H1 (cell line): ENCODE results near the gene ANK2. TPM values are rescaled to one million over a fixed set of nuclear protein-coding genes. Genes with fewer than 3 reads are reported as not detected.

Experiments used
- CTCF ChIA-PET: fragments of 300-600 bp; sonication (Branson Sonifier 250); formaldehyde crosslinking; loops from one replicate; lab custom pipeline; 2021; ENCODE audit not compliant: partially characterized antibody; lab: Charles Lee
- POLR2A ChIA-PET: fragments of 300-600 bp; sonication (Branson Sonifier 250); formaldehyde crosslinking; loops from one replicate; lab custom pipeline; 2021; ENCODE audit warnings: inconsistent platforms; ENCODE audit not compliant: partially characterized antibody; lab: Charles Lee
- DNase-seq, 2 experiments: peaks; one replicate each; pipeline versions ENCODE4 v3.0.0 to v3.0.0-alpha.2; 2010 to 2022; ENCODE audit warnings: low spot score in 2 of 2, low read depth in 1 of 2, mixed read lengths in 1 of 2
- FAIRE-seq: peaks from 2 replicates; lab custom pipeline; 2011; peaks lifted over from hg19 to GRCh38; lab: Jason Lieb, UNC
- H2AFZ ChIP-seq: 2 replicates; pipeline ENCODE4 v1.8.1; 2012; ENCODE audit warnings: low read length, inconsistent platforms
- H2AK5ac ChIP-seq: 2 replicates; pipeline ENCODE4 v1.6.1; 2013; ENCODE audit warnings: low read depth, low read length
- H2BK120ac ChIP-seq: replicated peaks from 2 replicates; pipeline ENCODE3; 2013; ENCODE audit warnings: low read depth, low read length, inconsistent platforms
- H2BK12ac ChIP-seq: 2 replicates; pipeline ENCODE4 v1.6.1; 2013; ENCODE audit warnings: low read depth, low read length
- H2BK15ac ChIP-seq: 2 replicates; pipeline ENCODE4 v1.6.1; 2013; ENCODE audit warnings: low read length
- H2BK20ac ChIP-seq: 2 replicates; pipeline ENCODE4 v1.6.1; 2013; ENCODE audit warnings: low read length
- H2BK5ac ChIP-seq: 2 replicates; pipeline ENCODE4 v1.6.1; 2013; ENCODE audit warnings: low read depth, low read length
- H3K14ac ChIP-seq: 2 replicates; pipeline ENCODE4 v1.6.1; 2013; ENCODE audit warnings: inconsistent platforms; ENCODE audit not compliant: insufficient read length
- H3K18ac ChIP-seq: 2 replicates; pipeline ENCODE4 v1.6.1; 2013; ENCODE audit warnings: low read length; ENCODE audit errors: extremely low read depth
- H3K23ac ChIP-seq: 2 replicates; pipeline ENCODE4 v1.6.1; 2013; ENCODE audit warnings: inconsistent platforms; ENCODE audit not compliant: insufficient read length
- H3K23me2 ChIP-seq: 2 replicates; pipeline ENCODE4 v1.6.1; 2013; ENCODE audit warnings: low read depth, low read length
- H3K27ac ChIP-seq: 2 replicates; pipeline ENCODE4 v1.6.1; 2011; ENCODE audit warnings: low read depth, low read length, inconsistent platforms
- H3K27me3 ChIP-seq, 4 experiments: replicated peaks in 1 of 4; 1 replicate in 1 of 4; 2 replicates in 3 of 4; pipeline versions ENCODE4 v1.6.1 to v1.8.1; 2011 to 2013; ENCODE audit warnings: low read length in 3 of 4, mild to moderate bottlenecking in 3 of 4, inconsistent platforms in 2 of 4, mixed read lengths in 2 of 4, moderate library complexity in 1 of 4; ENCODE audit not compliant: control insufficient read depth in 3 of 4, insufficient read depth in 3 of 4; ENCODE audit errors: extremely low read depth in 1 of 4
- H3K36me3 ChIP-seq, 4 experiments: 2 replicates each; pipeline versions ENCODE4 v1.6.1 to v1.8.1; 2011 to 2013; ENCODE audit warnings: mild to moderate bottlenecking in 4 of 4, low read length in 3 of 4, moderate library complexity in 2 of 4, control low read depth in 1 of 4, inconsistent platforms in 1 of 4; ENCODE audit not compliant: insufficient read depth in 4 of 4, control insufficient read depth in 2 of 4
- H3K4ac ChIP-seq: replicated peaks from 2 replicates; pipeline ENCODE3; 2013; ENCODE audit warnings: low read length, low read depth, mixed read lengths, inconsistent platforms; ENCODE audit not compliant: insufficient read length
- H3K4me1 ChIP-seq, 4 experiments: replicated peaks in 1 of 4; 1 replicate in 1 of 4; 2 replicates in 3 of 4; pipeline versions ENCODE4 v1.6.1 to v1.8.1; 2011 to 2013; ENCODE audit warnings: low read length in 3 of 4, inconsistent platforms in 2 of 4, mixed read lengths in 1 of 4; ENCODE audit not compliant: insufficient read depth in 4 of 4, control insufficient read depth in 3 of 4
- H3K4me2 ChIP-seq, 2 experiments: 2 replicates each; pipeline versions ENCODE4 v1.6.1 to v1.8.1; 2011 to 2013; ENCODE audit warnings: low read depth in 2 of 2, low read length in 2 of 2, control low read depth in 1 of 2, inconsistent platforms in 1 of 2, mild to moderate bottlenecking in 1 of 2; ENCODE audit not compliant: insufficient read depth in 1 of 2
- H3K4me3 ChIP-seq, 4 experiments: fragments of 200-600, 300-600 bp in 1 of 4; sonication (generic), shearing (Covaris generic), sonication (Bioruptor Twin) in 1 of 4; 2 replicates each; pipeline versions ENCODE4 v1.5.1 to v1.8.1; 2011 to 2016; ENCODE audit warnings: low read length in 4 of 4, low read depth in 3 of 4, control low read depth in 2 of 4, inconsistent platforms in 2 of 4, mild to moderate bottlenecking in 2 of 4, mixed read lengths in 1 of 4, moderate library complexity in 1 of 4; ENCODE audit not compliant: insufficient read depth in 2 of 4; ENCODE audit errors: extremely low read depth in 1 of 4
- H3K56ac ChIP-seq: replicated peaks from 2 replicates; pipeline ENCODE3; 2013; ENCODE audit warnings: low read depth, mild to moderate bottlenecking, mixed read lengths, low read length, inconsistent platforms; ENCODE audit not compliant: insufficient read length
- H3K79me1 ChIP-seq: 2 replicates; pipeline ENCODE4 v1.6.1; 2013; ENCODE audit warnings: low read depth, low read length, control low read depth
- H3K79me2 ChIP-seq, 2 experiments: 2 replicates each; pipeline versions ENCODE4 v1.6.1 to v1.8.1; 2012 to 2013; ENCODE audit warnings: low read length in 2 of 2, mild to moderate bottlenecking in 2 of 2, inconsistent platforms in 1 of 2; ENCODE audit not compliant: insufficient read depth in 2 of 2, control insufficient read depth in 1 of 2
- H3K9ac ChIP-seq, 4 experiments: replicated peaks in 1 of 4; 1 replicate in 1 of 4; 2 replicates in 3 of 4; pipeline versions ENCODE4 v1.6.1 to v1.8.1; 2011 to 2013; ENCODE audit warnings: low read depth in 3 of 4, low read length in 3 of 4, control low read depth in 2 of 4, mild to moderate bottlenecking in 2 of 4, moderate library complexity in 2 of 4, inconsistent platforms in 1 of 4; ENCODE audit errors: extremely low read depth in 1 of 4
- H3K9me3 ChIP-seq, 2 experiments: 2 replicates each; pipeline versions ENCODE4 v1.6.1 to v1.8.1; 2012 to 2013; ENCODE audit warnings: mild to moderate bottlenecking in 2 of 2, moderate library complexity in 2 of 2, control low read depth in 1 of 2, inconsistent platforms in 1 of 2, low read depth in 1 of 2, low read length in 1 of 2, mixed read lengths in 1 of 2; ENCODE audit not compliant: insufficient read depth in 2 of 2
- H4K20me1 ChIP-seq, 2 experiments: replicated peaks in 1 of 2; 2 replicates each; pipeline versions ENCODE3 to v1.8.1; 2011 to 2013; ENCODE audit warnings: inconsistent platforms in 2 of 2, low read length in 2 of 2, mild to moderate bottlenecking in 1 of 2; ENCODE audit not compliant: insufficient read depth in 2 of 2, control insufficient read depth in 1 of 2
- H4K5ac ChIP-seq: 2 replicates; pipeline ENCODE4 v1.6.1; 2013; ENCODE audit warnings: low read length, low read depth, mixed read lengths, inconsistent platforms; ENCODE audit not compliant: insufficient read length
- H4K8ac ChIP-seq: 2 replicates; pipeline ENCODE4 v1.8.0; 2013; ENCODE audit warnings: mild to moderate bottlenecking, moderate library complexity, low read length, inconsistent platforms; ENCODE audit not compliant: insufficient read depth; ENCODE audit errors: extremely low read depth
- H4K91ac ChIP-seq: replicated peaks from 2 replicates; pipeline ENCODE3; 2013; ENCODE audit warnings: low read length, mixed read lengths, inconsistent platforms; ENCODE audit not compliant: insufficient read length
- BCL11A ChIP-seq, 2 experiments: IDR thresholded peaks; one replicate each; pipeline ENCODE4 v1.6.1; 2011; ENCODE audit warnings: low read depth in 2 of 2, low read length in 2 of 2, mild to moderate bottlenecking in 2 of 2
- CBX8 ChIP-seq: fragments of 300-800, 300-1000 bp; sonication (generic); IDR thresholded peaks from 2 replicates; pipeline ENCODE4 v1.7.1; 2016; ENCODE audit warnings: low read depth, low read length, borderline replicate concordance
- GABPA ChIP-seq: IDR thresholded peaks from 2 replicates; pipeline ENCODE4 v1.6.1; 2011; ENCODE audit warnings: mild to moderate bottlenecking, low read length, moderate library complexity, borderline replicate concordance; ENCODE audit not compliant: insufficient read depth
- JUN ChIP-seq: IDR thresholded peaks from 2 replicates; pipeline ENCODE4 v1.6.1; 2011; ENCODE audit warnings: low read depth, mild to moderate bottlenecking, improper control_type of control experiment, low read length
- KDM5A ChIP-seq: fragments of 200-600 bp; IDR thresholded peaks from 2 replicates; pipeline ENCODE4 v1.7.1; 2012; ENCODE audit warnings: mild to moderate bottlenecking, low read length, inconsistent platforms, mixed read lengths
- RBBP5 ChIP-seq: IDR thresholded peaks from 2 replicates; pipeline ENCODE4 v1.7.1; 2012; ENCODE audit warnings: low read depth, mild to moderate bottlenecking, inconsistent platforms, low read length, moderate library complexity, borderline replicate concordance
- RFX5 ChIP-seq: IDR thresholded peaks from 2 replicates; pipeline ENCODE4 v1.6.1; 2011; ENCODE audit warnings: low read depth, low read length, improper control_type of control experiment, borderline replicate concordance
- SAP30 ChIP-seq: fragments of 300-600 bp; sonication (generic); IDR thresholded peaks from 2 replicates; pipeline ENCODE4 v1.7.1; 2012; ENCODE audit warnings: low read length, moderate library complexity, mild to moderate bottlenecking, inconsistent platforms; ENCODE audit not compliant: insufficient read depth, insufficient replicate concordance
- SP4 ChIP-seq: IDR thresholded peaks from 2 replicates; pipeline ENCODE4 v1.6.1; 2012; ENCODE audit warnings: low read length, inconsistent platforms
- TBP ChIP-seq: IDR thresholded peaks from 2 replicates; pipeline ENCODE4 v1.6.1; 2011; ENCODE audit warnings: low read depth, low read length, improper control_type of control experiment
- ZNF274 ChIP-seq: IDR thresholded peaks from 2 replicates; pipeline ENCODE4 v1.7.0; 2012; ENCODE audit warnings: low read length, borderline replicate concordance; ENCODE audit errors: extremely low read depth
- WGBS, 2 experiments: shearing (Covaris generic) in 1 of 2; methylation state at CpG; one replicate each; pipeline versions ENCODE4 v1.1.6 to v1.1.7; 2013 to 2015; ENCODE audit warnings: low lambda C conversion rate in 2 of 2, mixed read lengths in 2 of 2, inconsistent platforms in 1 of 2, low coverage in 1 of 2, missing lambda C conversion rate in 1 of 2; ENCODE audit not compliant: insufficient replicate concordance in 2 of 2, insufficient coverage in 1 of 2, insufficient read length in 1 of 2; ENCODE audit errors: extremely low coverage in 1 of 2, missing lambda C conversion rate in 1 of 2; 5-methylcytosine and 5-hydroxymethylcytosine counted together
- polyA plus RNA-seq, 7 experiments: library from polyadenylated mRNA; depleted of rRNA in 3 of 7; stranded (reverse) in 5 of 7; unstranded in 2 of 7; fragments of >200 nt in 5 of 7; fragments of 200-250 nt in 2 of 7; gene quantifications; 1 replicate in 5 of 7; 2 replicates in 1 of 7; 4 replicates in 1 of 7; pipeline versions ENCODE4 v1.2.1 to v1.2.3, GENCODE V29; 2011 to 2013; ENCODE audit warnings: missing spikeins in 2 of 7, mixed read lengths in 2 of 7
- total RNA-seq: library from RNA; stranded (reverse); fragmentation: NEBNext Ultra II Directional; extraction: Animal tissue kit (Norgen Biotek cat#: 25700); gene quantifications from 2 replicates; pipeline ENCODE4 v1.2.1, GENCODE V29; 2021

Gene ANK2
- total and polyA plus RNA-seq, 2 of the 8 experiments (the other 6 are each of a cell fraction or from before 2014, with no cell fraction given) = 14.2 to 35.1 TPM

DNA sequence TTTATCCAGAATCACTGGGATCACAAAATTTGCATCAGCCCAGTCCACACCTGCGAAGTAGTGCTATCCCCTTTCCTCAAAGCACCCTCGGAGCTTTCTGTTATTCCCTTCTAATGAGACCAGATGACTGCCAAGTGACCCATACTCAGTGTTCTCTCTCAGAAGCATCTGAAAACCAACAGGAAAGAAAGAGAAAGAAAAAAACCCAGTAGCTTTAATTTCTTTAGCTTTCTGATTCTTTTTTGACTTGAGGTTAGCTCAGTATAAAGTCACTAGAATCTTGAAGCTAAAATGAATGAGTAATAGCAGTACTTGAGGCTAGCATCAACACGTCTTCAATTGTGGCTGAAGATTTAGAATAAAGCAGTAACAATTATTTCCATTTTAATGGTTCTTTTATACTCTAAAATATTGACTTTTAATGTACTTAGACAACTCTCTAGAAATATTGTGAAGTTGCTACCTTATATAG is 124.4 kb downstream of the ANK2 start:
- H2BK15ac ChIP-seq = no peak overlapping the region
- H4K5ac ChIP-seq = no peak overlapping the region
- 0 out of 2 replicates have a peak, but pooled peaks cover 2% of the 10 kb centered on the region for H3K23me2 ChIP-seq
- H2BK120ac ChIP-seq = no peak overlapping the region
- no peak overlapping the region for H3K23ac ChIP-seq
- no peak for FAIRE-seq
- H3K27me3 ChIP-seq = no peaks in the 10 kb centered on the region
- no peak overlapping the region for H2AFZ ChIP-seq
- no peak overlapping the region for H3K56ac ChIP-seq
- H4K91ac ChIP-seq = no peak overlapping the region
- no peak overlapping the region for H4K8ac ChIP-seq
- no peak overlapping the region for H3K4ac ChIP-seq
- no peak overlapping the region for H2BK20ac ChIP-seq
- H2BK12ac ChIP-seq = no peak overlapping the region
- 89% methylated on average over 3 of the region's 3 CpGs; no CpG with 5 or more reads in 1 of the 2 experiments for WGBS, 2 experiments
- no peak overlapping the region for H3K14ac ChIP-seq
- H3K79me1 ChIP-seq = no peaks in the 10 kb centered on the region
- CTCF ChIA-PET = interaction anchor here (1.0 to 1.7 kb wide), 3 partner anchors 9 to 74 kb away, joined by 3 to 5 read pairs (median 3); no protein-coding TSS in a partner anchor
- H3K9ac ChIP-seq = no peak overlapping the region
- no peak overlapping the region for H3K18ac ChIP-seq
- H3K4me3 ChIP-seq = no peak overlapping the region
- no peaks in the 10 kb centered on the region for H3K9me3 ChIP-seq
- no peak overlapping the region for H3K4me2 ChIP-seq
- no peaks in the 10 kb centered on the region for H3K79me2 ChIP-seq
- no peaks in the 10 kb centered on the region for H4K20me1 ChIP-seq
- POLR2A ChIA-PET = no interaction called here
- H2AK5ac ChIP-seq = no peak overlapping the region
- no peak overlapping the region for H2BK5ac ChIP-seq
- H3K4me1 ChIP-seq = peaks cover 0 to 6% (median 4%) of the 10 kb centered on the region in 4 experiments; a peak in 3 of 7 replicates
- H3K36me3 ChIP-seq = peaks cover 0 to 7% (median 0%) of the 10 kb centered on the region in 4 experiments; a peak in 1 of 8 replicates
- no peak overlapping the region for H3K27ac ChIP-seq
- no peak for DNase-seq
- no peak for TF ChIP-seq SAP30
- no peak for TF ChIP-seq RBBP5
- TF ChIP-seq JUN = no peak
- TF ChIP-seq RFX5 = no peak
- TF ChIP-seq GABPA = no peak
- no peak for TF ChIP-seq CBX8
- TF ChIP-seq BCL11A (IDR thresholded peaks at IDR 0.05; ENCODE audit: low read depth in 2 of 2, low read length in 2 of 2) = no peak
- TF ChIP-seq SP4 = no peak
- no peak for TF ChIP-seq KDM5A
- TF ChIP-seq TBP = no peak
- TF ChIP-seq ZNF274 = no peak
